Body of pancreas (tissue), 4 donors: ENCODE data around the gene NCBP2L.

Source experiments
- CTCF ChIP-seq, 7 experiments: fragments of 450-650 bp in 4 of 7; fragments of 200-600 bp in 3 of 7; sonication (generic) in 3 of 7; IDR thresholded peaks; one replicate each; pipeline ENCODE4 v1.5.1; 2016 to 2019; ENCODE audit warnings: antibody characterized with exemption in 7 of 7
- POLR2A ChIP-seq, 3 donors: fragments of 450-650 bp; IDR thresholded peaks; one replicate each; pipeline ENCODE4 v1.6.1; 2016; ENCODE audit warnings: antibody characterized with exemption in 3 of 3, mild to moderate bottlenecking in 2 of 3

GRCh38 chrX:107750263-107750662 lies 27.3 kb upstream of the NCBP2L start:
- TF ChIP-seq CTCF (IDR thresholded peaks at IDR 0.05): no peak
- no peak for TF ChIP-seq POLR2A (IDR thresholded peaks at IDR 0.05)
